Thyroid gland (tissue), 4 donors: ENCODE data around the gene DUSP22.

Experiments used
- CTCF ChIP-seq, 6 experiments: fragments of 200-600 bp in 3 of 6; fragments of 450-650 bp in 3 of 6; sonication (generic) in 3 of 6; IDR thresholded peaks; one replicate each; pipeline ENCODE4 v1.5.1; 2016 to 2019; ENCODE audit warnings: antibody characterized with exemption in 6 of 6, mild to moderate bottlenecking in 2 of 6, inconsistent platforms in 1 of 6, moderate library complexity in 1 of 6
- POLR2A ChIP-seq, 2 donors: fragments of 450-650 bp; IDR thresholded peaks; one replicate each; pipeline ENCODE4 v1.6.1; 2017; ENCODE audit warnings: antibody characterized with exemption in 2 of 2, mild to moderate bottlenecking in 2 of 2, moderate library complexity in 1 of 2

GRCh38 chr6:303948-304558 lies 11.8 kb downstream of the DUSP22 start:
- no peak for TF ChIP-seq POLR2A (IDR thresholded peaks at IDR 0.05)
- no peak for TF ChIP-seq CTCF (IDR thresholded peaks at IDR 0.05)
